ENCODE results near the gene CNNM2.
"Not testable (repeated sequence)": the region's sequence is repeated elsewhere in the genome, so short reads cannot be mapped to it uniquely, and the experiment has no call there.

CNNM2 gene

GRCh38 chr10:103111031-103111917 lies 193.2 kb downstream of the CNNM2 start:
- DNase-seq, result no peak

- DNase-seq, result no peak
Observed at GRCh38 chr10:103111918-103112877, 194.1 kb downstream of the CNNM2 start.

GRCh38 chr10:103114876-103115275 lies 196.8 kb downstream of the CNNM2 start:
- no peak for DNase-seq

DNA sequence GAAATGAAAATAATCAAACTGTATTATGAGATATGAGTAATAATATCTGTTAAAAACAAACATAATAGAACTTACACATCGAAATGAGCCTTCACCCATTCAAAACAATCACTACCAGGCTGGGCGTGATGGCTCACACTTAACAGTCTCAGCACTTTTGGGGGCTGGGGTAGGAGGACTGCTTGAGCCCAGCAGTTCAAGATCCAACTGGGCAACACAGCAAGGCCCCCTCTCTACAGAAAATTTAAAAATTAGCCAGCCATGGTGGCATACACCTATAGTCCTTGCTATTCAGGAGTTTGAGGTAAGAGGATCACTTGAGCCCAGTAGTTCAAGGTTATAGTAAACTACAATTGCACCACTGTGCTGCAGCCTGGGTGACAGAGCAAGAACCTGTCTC lies 199.2 kb downstream of the CNNM2 start:
- DNase-seq, result no peak

DNA sequence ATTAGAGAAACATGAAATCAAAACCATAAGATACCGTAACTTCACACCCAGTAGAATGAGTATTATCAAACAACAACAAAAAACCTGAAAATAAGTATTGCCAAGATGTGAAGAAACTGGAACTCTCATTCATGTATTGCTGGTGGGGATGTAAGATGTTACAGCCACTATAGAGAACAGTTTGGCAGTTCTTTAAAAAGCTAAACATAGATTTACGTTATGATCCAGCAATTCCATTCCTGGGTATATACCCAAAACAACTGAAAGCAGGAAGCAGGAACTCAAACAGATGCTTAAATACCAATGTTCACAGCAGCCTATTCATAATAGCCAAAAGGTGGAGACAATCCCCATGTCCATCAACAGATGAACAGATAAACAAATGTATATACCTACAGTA lies 202.5 kb downstream of the CNNM2 start:
- no peak for DNase-seq

DNA sequence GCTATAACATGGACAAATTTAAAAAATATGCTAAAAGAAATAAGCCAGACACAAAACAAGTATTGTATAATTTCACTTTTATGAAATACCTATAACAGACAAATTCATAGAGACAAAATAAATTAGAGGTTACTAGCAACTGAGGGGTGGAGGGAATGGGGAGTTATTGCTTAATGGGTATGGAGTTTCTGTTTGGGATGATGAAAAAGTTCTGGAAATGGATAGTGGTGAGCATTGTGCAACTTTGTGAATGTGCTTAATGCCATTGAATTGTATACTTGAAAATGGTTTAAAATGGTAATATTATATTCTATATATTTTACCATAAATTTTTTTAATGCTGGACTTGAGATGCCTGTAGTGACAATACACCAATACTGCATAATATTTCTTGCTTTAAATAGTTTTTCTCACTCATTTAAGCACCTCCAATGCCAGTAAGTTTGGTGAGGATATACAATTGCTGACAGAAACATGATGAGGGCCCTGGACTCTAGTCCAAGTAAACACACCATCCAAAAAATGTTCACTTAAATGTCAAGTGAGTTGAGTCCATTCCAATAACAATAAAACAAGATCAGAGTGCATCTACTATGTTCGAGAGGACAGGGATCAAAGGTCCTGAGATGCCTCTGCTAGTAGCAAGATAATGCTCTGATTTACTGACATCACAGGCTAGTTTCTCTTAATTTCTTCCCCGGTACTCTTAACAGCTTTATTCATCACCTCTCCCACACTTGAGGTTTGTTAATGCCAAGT lies 203.1 kb downstream of the CNNM2 start:
- DNase-seq, result no peak

GRCh38 chr10:103123282-103124024 lies 205.4 kb downstream of the CNNM2 start:
- no peak for DNase-seq

- no peak for DNase-seq
Observed at GRCh38 chr10:103124420-103125096, 206.5 kb downstream of the CNNM2 start.

- no peak for DNase-seq
Observed at GRCh38 chr10:103125323-103126267, 207.5 kb downstream of the CNNM2 start.

DNA sequence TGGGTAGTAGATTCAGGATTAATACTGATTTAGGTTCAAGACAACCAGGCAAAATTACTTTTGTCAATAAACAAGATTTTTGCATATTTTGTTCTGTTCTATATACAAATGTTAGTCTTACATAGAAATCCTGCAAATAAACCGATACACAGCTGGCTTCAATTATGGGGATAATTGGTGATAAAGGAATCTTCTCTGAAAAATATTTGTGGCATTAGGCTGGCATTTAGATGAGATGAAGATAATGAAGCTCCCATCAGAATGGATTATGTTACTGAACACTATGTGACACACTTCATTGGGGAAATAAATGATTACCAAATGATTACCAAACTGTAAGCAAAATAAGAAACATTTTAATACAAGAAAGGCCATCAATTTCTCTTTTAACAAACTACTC lies 209.1 kb downstream of the CNNM2 start:
- no peak for DNase-seq

DNA sequence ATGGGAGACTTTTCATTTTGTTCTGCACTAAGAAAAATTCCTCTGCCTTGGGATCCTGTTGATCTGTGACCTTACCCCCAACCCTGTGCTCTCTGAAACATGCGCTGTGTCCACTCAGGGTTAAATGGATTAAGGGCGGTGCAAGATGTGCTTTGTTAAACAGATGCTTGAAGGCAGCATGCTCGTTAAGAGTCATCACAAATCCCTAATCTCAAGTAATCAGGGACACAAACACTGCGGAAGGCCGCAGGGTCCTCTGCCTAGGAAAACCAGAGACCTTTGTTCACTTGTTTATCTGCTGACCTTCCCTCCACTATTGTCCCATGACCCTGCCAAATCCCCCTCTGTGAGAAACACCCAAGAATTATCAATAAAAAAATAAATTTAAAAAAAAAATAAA lies 212.1 kb downstream of the CNNM2 start:
- not testable (repeated sequence) for DNase-seq

DNA sequence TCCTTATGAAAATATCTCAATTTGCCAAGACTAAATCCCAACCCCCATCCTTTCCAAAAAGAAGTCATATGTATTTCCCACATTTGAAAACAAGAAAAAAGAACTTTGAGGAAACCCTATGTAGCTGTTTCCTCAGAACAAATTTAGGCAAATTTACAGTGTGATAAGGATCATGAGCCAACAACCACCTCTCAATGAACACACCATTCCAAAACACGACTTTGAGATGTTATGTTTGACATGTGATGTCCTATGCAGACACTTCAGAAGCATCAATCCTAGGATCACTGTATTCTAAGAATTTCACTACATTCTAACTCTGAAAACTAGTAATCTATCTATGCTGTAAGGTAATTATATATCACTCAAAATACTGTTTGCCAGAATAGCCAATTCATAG lies 212.8 kb downstream of the CNNM2 start:
- no peak for DNase-seq

DNA sequence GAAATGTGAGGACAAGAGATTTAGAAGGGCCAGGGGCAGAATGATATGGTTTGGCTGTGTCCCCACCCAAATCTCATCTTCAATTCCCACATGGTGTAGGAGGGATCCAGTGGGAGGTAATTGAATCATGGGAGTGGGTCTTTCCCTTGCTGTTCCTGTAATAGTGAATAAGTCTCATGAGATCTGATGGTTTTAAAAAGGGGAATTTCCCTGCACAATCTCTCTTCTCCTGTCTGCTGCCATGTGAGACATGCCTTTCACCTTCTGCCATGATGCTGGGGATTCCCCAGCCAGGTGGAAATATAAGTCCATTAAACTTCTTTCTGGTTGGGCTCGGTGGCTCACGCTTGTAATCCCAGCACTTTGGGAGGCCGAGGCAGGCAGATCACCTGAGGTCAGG lies 217.1 kb downstream of the CNNM2 start:
- not testable (repeated sequence) for DNase-seq

DNA sequence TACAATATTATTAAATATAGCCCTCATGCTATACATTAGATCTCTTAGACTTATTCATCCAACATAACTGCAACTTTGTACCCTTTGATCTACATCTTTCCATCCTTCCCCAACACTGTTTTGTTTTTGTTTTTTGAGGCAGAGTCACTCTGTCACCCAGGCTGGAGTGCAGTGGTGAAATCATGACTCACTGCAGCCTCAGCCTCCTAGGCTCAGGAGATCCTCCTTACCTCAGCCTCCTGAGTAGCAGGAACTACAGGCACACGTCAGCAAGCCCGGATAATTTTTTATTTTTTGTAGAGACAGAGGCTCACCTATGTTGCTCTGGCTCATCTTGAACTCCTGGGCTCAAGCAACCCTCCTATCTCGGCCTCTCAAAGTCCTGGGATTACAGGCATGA lies 221.7 kb downstream of the CNNM2 start:
- no peak for DNase-seq

Measured in activated CD4-positive, CD25-positive, alpha-beta regulatory T cell (primary cell).